SK-N-MC (cell line): ENCODE results near the gene ANKAR.

Source experiments
- DNase-seq: peaks from one replicate; pipeline ENCODE4 v3.0.0-alpha.2; 2011; ENCODE audit warnings: low read depth, low spot score
- H3K27ac ChIP-seq: fragments of 200-600 bp; sonication (generic); 2 replicates; pipeline ENCODE4 v1.5.1; 2016; ENCODE audit warnings: mixed run types
- H3K36me3 ChIP-seq: fragments of 200-600 bp; sonication (generic); 2 replicates; pipeline ENCODE4 v1.6.1; 2017; ENCODE audit warnings: antibody characterized with exemption, low read length, mixed read lengths; ENCODE audit not compliant: insufficient read depth
- H3K4me3 ChIP-seq: fragments of 200-600 bp; sonication (generic); 2 replicates; pipeline ENCODE4 v1.5.1; 2016
- H3K9ac ChIP-seq: fragments of 200-600 bp; sonication (generic); 2 replicates; pipeline ENCODE4 v1.8.0; 2017; ENCODE audit warnings: mixed run types, mixed read lengths; ENCODE audit not compliant: insufficient read length
- H3K9me3 ChIP-seq: fragments of 200-600 bp; sonication (generic); 2 replicates; pipeline ENCODE4 v1.6.1; 2017; ENCODE audit warnings: low read depth, mild to moderate bottlenecking, antibody characterized with exemption, low read length, moderate library complexity, mixed read lengths
- EZH2 ChIP-seq: fragments of 200-600 bp; sonication (generic); IDR thresholded peaks from one replicate; pipeline ENCODE4 v1.6.1; 2017; ENCODE audit warnings: antibody characterized with exemption
- FOXP2 ChIP-seq: optimal IDR thresholded peaks from 2 replicates; pipeline ENCODE3; 2011; ENCODE audit warnings: mild to moderate bottlenecking, moderate library complexity; ENCODE audit not compliant: insufficient read depth; ENCODE audit errors: extremely low read length, control extremely low read depth
- POLR2AphosphoS5 ChIP-seq: IDR thresholded peaks from 2 replicates; pipeline ENCODE4 v1.6.1; 2012; ENCODE audit warnings: mild to moderate bottlenecking, low read depth, low read length, borderline replicate concordance

ANKAR gene

GRCh38 chr2:189719571-189719970, 45.1 kb downstream of the ANKAR start:
- H3K36me3 ChIP-seq: no peaks in the 10 kb centered on the region
- no peak overlapping the region for H3K9ac ChIP-seq
- no peak for DNase-seq
- H3K9me3 ChIP-seq: no peaks in the 10 kb centered on the region
- no peak overlapping the region for H3K4me3 ChIP-seq
- H3K27ac ChIP-seq: no peak overlapping the region
- TF ChIP-seq FOXP2 (no peak), POLR2AphosphoS5 (no peak), EZH2 (no peak)

- H3K9me3 ChIP-seq: no peaks in the 10 kb centered on the region
- no peak overlapping the region for H3K27ac ChIP-seq
- DNase-seq: no peak
- TF ChIP-seq POLR2AphosphoS5 (no peak), FOXP2 (no peak), EZH2 (no peak)
- no peak overlapping the region for H3K9ac ChIP-seq
- no peak overlapping the region for H3K4me3 ChIP-seq
- H3K36me3 ChIP-seq: no peaks in the 10 kb centered on the region
Measured at GRCh38 chr2:189723192-189723591, 48.7 kb downstream of the ANKAR start.
